Germinal center (tissue), 1 donor: Measurements from ENCODE around the gene RUNX1.

ENCODE experiments used
- DNase-seq: peaks from one replicate; pipeline ENCODE4 v3.0.0; 2012; ENCODE audit warnings: mixed read lengths, low spot score

RUNX1 gene

GRCh38 chr21:34846601-34847112, 202.4 kb downstream of the RUNX1 start:
- DNase-seq, result no peak

GRCh38 chr21:34845521-34846451, 203.3 kb downstream of the RUNX1 start:
- peak; percentile 23 for DNase-seq

- DNase-seq, result no peak
Observed at GRCh38 chr21:34844924-34845238, 204.2 kb downstream of the RUNX1 start.

GRCh38 chr21:34844013-34844923, 204.8 kb downstream of the RUNX1 start:
- no peak for DNase-seq

GRCh38 chr21:34843562-34843961, 205.5 kb downstream of the RUNX1 start:
- DNase-seq, result no peak

- no peak for DNase-seq
Observed at GRCh38 chr21:34841154-34841553, 207.9 kb downstream of the RUNX1 start.

GRCh38 chr21:34840693-34841092, 208.4 kb downstream of the RUNX1 start:
- DNase-seq, result no peak

- DNase-seq, result no peak
Observed at GRCh38 chr21:34838956-34839820, 209.9 kb downstream of the RUNX1 start.

GRCh38 chr21:34836933-34837505, 212.1 kb downstream of the RUNX1 start:
- DNase-seq, result no peak

GRCh38 chr21:34836103-34836932, 212.8 kb downstream of the RUNX1 start:
- no peak for DNase-seq

GRCh38 chr21:34835526-34835925, 213.6 kb downstream of the RUNX1 start:
- no peak for DNase-seq

GRCh38 chr21:34834852-34835501, 214.1 kb downstream of the RUNX1 start:
- DNase-seq, result no peak

- DNase-seq, result no peak
Observed at GRCh38 chr21:34834290-34834689, 214.8 kb downstream of the RUNX1 start.

GRCh38 chr21:34833465-34833864, 215.6 kb downstream of the RUNX1 start:
- DNase-seq, result no peak

GRCh38 chr21:34830386-34831170, 218.5 kb downstream of the RUNX1 start:
- no peak for DNase-seq

- no peak for DNase-seq
Observed at GRCh38 chr21:34827445-34828235, 221.5 kb downstream of the RUNX1 start.

- no peak for DNase-seq
Observed at GRCh38 chr21:34826836-34827235, 222.3 kb downstream of the RUNX1 start.

- DNase-seq, result no peak
Observed at GRCh38 chr21:34825948-34826548, 223.1 kb downstream of the RUNX1 start.
